ENCODE results near the gene RAB28.

Gene RAB28

GRCh38 chr4:13364172-13364571, 120.0 kb downstream of the RAB28 start:
- Histone ChIP-seq H3K36me3 (ENCODE audit: control insufficient read depth, insufficient read depth, low read length) (no peaks in the 10 kb centered on the region), H3K4me3 (ENCODE audit: low read depth, low read length) (no peak overlapping the region), H3K27me3 (ENCODE audit: control insufficient read depth, insufficient read depth, low read length) (no peaks in the 10 kb centered on the region), H3K9me3 (ENCODE audit: control insufficient read depth, insufficient read depth, low read length) (no peaks in the 10 kb centered on the region), H3K9ac (ENCODE audit: low read depth, low read length) (no peak overlapping the region), H3K4me1 (ENCODE audit: control insufficient read depth, insufficient read depth, low read length) (no peaks in the 10 kb centered on the region)

- no peaks in the 10 kb centered on the region for H3K4me1 ChIP-seq (ENCODE audit: control insufficient read depth, insufficient read depth, low read length)
- no peaks in the 10 kb centered on the region for H3K27me3 ChIP-seq (ENCODE audit: control insufficient read depth, insufficient read depth, low read length)
- H3K36me3 ChIP-seq (ENCODE audit: control insufficient read depth, insufficient read depth, low read length): no peaks in the 10 kb centered on the region
- no peaks in the 10 kb centered on the region for H3K9me3 ChIP-seq (ENCODE audit: control insufficient read depth, insufficient read depth, low read length)
- H3K4me3 ChIP-seq (ENCODE audit: low read depth, low read length): no peak overlapping the region
- H3K9ac ChIP-seq (ENCODE audit: low read depth, low read length): no peak overlapping the region
Measured at GRCh38 chr4:13359809-13360208, 124.3 kb downstream of the RAB28 start.

- no peaks in the 10 kb centered on the region for H3K4me1 ChIP-seq (ENCODE audit: control insufficient read depth, insufficient read depth, low read length)
- H3K36me3 ChIP-seq (ENCODE audit: control insufficient read depth, insufficient read depth, low read length): no peaks in the 10 kb centered on the region
- H3K9ac ChIP-seq (ENCODE audit: low read depth, low read length): no peak overlapping the region
- no peaks in the 10 kb centered on the region for H3K27me3 ChIP-seq (ENCODE audit: control insufficient read depth, insufficient read depth, low read length)
- H3K4me3 ChIP-seq (ENCODE audit: low read depth, low read length): no peak overlapping the region
- no peaks in the 10 kb centered on the region for H3K9me3 ChIP-seq (ENCODE audit: control insufficient read depth, insufficient read depth, low read length)
Measured at GRCh38 chr4:13355111-13355880, 128.8 kb downstream of the RAB28 start.

DNA sequence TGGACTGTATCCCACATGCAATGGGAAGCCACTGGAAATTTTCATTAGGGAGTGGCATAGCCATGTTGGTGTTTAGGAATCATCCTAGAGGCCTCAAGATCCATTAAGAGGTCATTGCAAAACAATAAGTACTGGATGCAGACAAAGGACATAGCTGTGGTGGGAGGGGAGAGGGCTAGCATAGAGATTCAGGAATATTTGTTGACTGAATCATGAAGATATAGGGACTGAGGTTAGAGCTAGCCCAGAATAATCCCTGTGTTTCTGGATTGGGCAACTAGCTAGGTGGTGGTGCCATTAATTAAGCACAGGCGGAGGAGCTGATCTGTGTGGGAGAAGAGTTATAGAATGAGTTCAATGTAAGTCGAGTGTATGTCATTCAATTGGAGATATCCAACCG, 135.0 kb downstream of the RAB28 start:
- Histone ChIP-seq H3K36me3 (ENCODE audit: control insufficient read depth, insufficient read depth, low read length) (no peaks in the 10 kb centered on the region), H3K9me3 (ENCODE audit: control insufficient read depth, insufficient read depth, low read length) (no peaks in the 10 kb centered on the region), H3K9ac (ENCODE audit: low read depth, low read length) (no peak overlapping the region), H3K4me1 (ENCODE audit: control insufficient read depth, insufficient read depth, low read length) (no peaks in the 10 kb centered on the region), H3K4me3 (ENCODE audit: low read depth, low read length) (no peak overlapping the region), H3K27me3 (ENCODE audit: control insufficient read depth, insufficient read depth, low read length) (no peaks in the 10 kb centered on the region)

DNA sequence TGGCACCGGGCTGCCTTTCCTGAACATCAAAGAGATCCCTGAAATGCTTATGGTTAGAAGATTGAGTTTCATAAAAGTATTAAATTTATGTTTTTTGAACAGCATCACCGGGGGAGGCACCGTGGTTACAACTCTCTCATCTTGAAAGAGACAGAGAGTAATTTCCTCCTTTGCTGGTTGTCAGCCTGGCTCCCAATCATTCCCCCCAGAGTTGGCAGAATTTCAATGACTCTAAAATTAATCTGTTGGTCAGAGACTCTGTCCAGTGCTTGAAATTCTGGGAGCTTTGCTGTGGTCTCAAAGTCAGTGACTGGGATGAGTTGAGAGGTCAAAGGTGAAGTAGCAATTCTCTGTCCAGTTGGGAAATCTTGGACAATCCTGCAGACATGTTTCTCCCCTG, 135.9 kb downstream of the RAB28 start:
- no peaks in the 10 kb centered on the region for H3K9me3 ChIP-seq (ENCODE audit: control insufficient read depth, insufficient read depth, low read length)
- H3K4me1 ChIP-seq (ENCODE audit: control insufficient read depth, insufficient read depth, low read length): no peaks in the 10 kb centered on the region
- no peak overlapping the region for H3K4me3 ChIP-seq (ENCODE audit: low read depth, low read length)
- no peaks in the 10 kb centered on the region for H3K36me3 ChIP-seq (ENCODE audit: control insufficient read depth, insufficient read depth, low read length)
- no peaks in the 10 kb centered on the region for H3K27me3 ChIP-seq (ENCODE audit: control insufficient read depth, insufficient read depth, low read length)
- H3K9ac ChIP-seq (ENCODE audit: low read depth, low read length): no peak overlapping the region

DNA sequence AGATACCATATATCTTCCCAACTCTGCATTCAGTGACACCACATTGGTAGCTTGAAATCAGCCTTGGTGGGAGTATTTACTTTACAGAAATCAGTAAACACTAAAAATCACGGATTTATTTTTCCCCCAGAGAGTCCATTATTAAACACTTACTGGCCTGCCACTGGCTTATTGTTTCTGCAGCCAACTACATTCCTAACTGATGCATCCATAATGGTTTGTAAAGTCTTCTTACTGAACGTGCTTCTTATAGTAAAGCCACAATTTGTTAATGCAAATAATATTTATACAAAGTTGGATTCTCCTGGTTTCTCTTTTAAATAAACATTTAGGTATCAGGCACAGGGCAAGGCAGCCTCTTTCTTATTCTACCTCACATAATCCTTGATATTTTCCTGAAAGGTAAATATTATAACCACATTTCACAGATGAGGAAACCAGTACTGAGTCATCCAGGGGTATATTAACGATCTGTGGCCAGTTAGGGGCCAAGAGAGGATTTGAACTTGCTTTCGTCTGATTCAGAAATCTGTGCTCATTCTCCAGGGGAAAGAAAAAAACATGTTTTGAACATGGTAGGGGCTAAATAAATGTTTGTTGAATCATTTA, 136.5 kb downstream of the RAB28 start:
- H3K36me3 ChIP-seq (ENCODE audit: control insufficient read depth, insufficient read depth, low read length): no peaks in the 10 kb centered on the region

DNA sequence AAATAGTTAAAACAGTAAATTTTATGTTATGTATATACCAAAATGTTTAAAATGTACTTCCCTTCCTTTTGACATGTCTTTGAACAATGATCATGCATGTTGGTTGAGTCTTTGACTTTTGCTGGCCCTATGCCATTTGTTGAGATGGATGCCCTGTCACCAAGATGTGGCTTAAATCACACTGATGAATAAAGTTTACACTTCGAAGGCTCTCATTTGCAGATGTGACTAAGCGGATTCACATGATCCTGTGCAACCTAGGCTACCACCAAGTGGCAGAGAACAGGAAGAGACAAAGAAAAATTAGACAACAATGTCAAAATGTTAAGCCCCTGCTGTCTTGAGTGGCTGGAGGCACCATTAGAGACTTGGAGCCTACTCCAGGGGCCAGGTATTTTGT, 139.9 kb downstream of the RAB28 start:
- no peak overlapping the region for H3K9ac ChIP-seq (ENCODE audit: low read depth, low read length)
- no peaks in the 10 kb centered on the region for H3K9me3 ChIP-seq (ENCODE audit: control insufficient read depth, insufficient read depth, low read length)
- no peaks in the 10 kb centered on the region for H3K4me1 ChIP-seq (ENCODE audit: control insufficient read depth, insufficient read depth, low read length)
- no peak overlapping the region for H3K4me3 ChIP-seq (ENCODE audit: low read depth, low read length)
- no peaks in the 10 kb centered on the region for H3K36me3 ChIP-seq (ENCODE audit: control insufficient read depth, insufficient read depth, low read length)
- H3K27me3 ChIP-seq (ENCODE audit: control insufficient read depth, insufficient read depth, low read length): no peaks in the 10 kb centered on the region

More for the DNA sequence above, 136.5 kb downstream of the RAB28 start:
- Histone ChIP-seq H3K9ac (ENCODE audit: low read depth, low read length) (no peak overlapping the region), H3K9me3 (ENCODE audit: control insufficient read depth, insufficient read depth, low read length) (no peaks in the 10 kb centered on the region), H3K4me1 (ENCODE audit: control insufficient read depth, insufficient read depth, low read length) (no peaks in the 10 kb centered on the region), H3K27me3 (ENCODE audit: control insufficient read depth, insufficient read depth, low read length) (no peaks in the 10 kb centered on the region), H3K4me3 (ENCODE audit: low read depth, low read length) (no peak overlapping the region)

DNA sequence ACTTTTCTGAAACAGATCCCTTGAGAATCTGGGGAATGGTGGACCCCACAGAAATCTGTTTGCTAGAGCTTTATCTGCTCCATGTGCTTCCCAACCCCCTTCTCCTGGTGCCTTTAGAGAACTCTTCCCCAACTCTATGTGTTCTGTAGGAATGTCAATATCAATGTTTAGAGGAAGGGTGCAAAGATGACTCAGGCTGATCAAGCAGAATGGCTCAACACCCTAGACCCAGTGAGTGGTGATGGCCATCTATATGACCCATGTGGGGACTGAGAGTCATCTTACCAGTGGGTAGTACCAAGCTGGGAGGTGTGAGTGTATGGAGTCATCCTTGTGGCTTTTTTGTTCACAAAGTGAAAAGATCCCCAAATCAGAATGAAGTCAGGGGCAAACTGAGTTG, 143.5 kb downstream of the RAB28 start:
- Histone ChIP-seq H3K4me3 (ENCODE audit: low read depth, low read length) (no peak overlapping the region), H3K9me3 (ENCODE audit: control insufficient read depth, insufficient read depth, low read length) (no peaks in the 10 kb centered on the region), H3K4me1 (ENCODE audit: control insufficient read depth, insufficient read depth, low read length) (no peaks in the 10 kb centered on the region), H3K27me3 (ENCODE audit: control insufficient read depth, insufficient read depth, low read length) (no peaks in the 10 kb centered on the region), H3K36me3 (ENCODE audit: control insufficient read depth, insufficient read depth, low read length) (no peaks in the 10 kb centered on the region), H3K9ac (ENCODE audit: low read depth, low read length) (no peak overlapping the region)

GRCh38 chr4:13331827-13332226, 152.3 kb downstream of the RAB28 start:
- Histone ChIP-seq H3K4me3 (ENCODE audit: low read depth, low read length) (no peak overlapping the region), H3K9me3 (ENCODE audit: control insufficient read depth, insufficient read depth, low read length) (no peaks in the 10 kb centered on the region), H3K9ac (ENCODE audit: low read depth, low read length) (no peak overlapping the region), H3K36me3 (ENCODE audit: control insufficient read depth, insufficient read depth, low read length) (no peaks in the 10 kb centered on the region), H3K4me1 (ENCODE audit: control insufficient read depth, insufficient read depth, low read length) (no peaks in the 10 kb centered on the region), H3K27me3 (ENCODE audit: control insufficient read depth, insufficient read depth, low read length) (no peaks in the 10 kb centered on the region)

DNA sequence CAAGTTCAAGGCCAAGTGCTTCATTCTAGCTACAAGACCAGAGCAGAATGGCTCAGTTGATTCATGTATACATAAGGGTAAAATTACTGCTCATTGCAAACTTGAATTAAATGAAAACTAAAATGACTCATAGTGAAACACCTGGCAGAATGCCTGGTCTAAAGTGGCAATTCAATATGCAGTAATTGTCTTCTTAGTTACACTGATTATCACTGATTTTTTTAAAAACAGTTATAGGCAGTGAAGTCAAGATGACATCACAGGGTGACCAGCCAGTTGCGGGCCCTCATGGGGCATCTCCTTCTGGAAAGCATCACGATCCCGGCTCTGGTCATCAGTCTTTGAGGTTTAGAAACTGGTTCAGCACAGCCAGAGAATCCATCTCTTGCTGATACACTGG, 154.2 kb downstream of the RAB28 start:
- Histone ChIP-seq H3K4me1 (ENCODE audit: control insufficient read depth, insufficient read depth, low read length) (no peaks in the 10 kb centered on the region), H3K4me3 (ENCODE audit: low read depth, low read length) (no peak overlapping the region), H3K9ac (ENCODE audit: low read depth, low read length) (no peak overlapping the region), H3K9me3 (ENCODE audit: control insufficient read depth, insufficient read depth, low read length) (no peaks in the 10 kb centered on the region), H3K36me3 (ENCODE audit: control insufficient read depth, insufficient read depth, low read length) (no peaks in the 10 kb centered on the region), H3K27me3 (ENCODE audit: control insufficient read depth, insufficient read depth, low read length) (no peaks in the 10 kb centered on the region)

DNA sequence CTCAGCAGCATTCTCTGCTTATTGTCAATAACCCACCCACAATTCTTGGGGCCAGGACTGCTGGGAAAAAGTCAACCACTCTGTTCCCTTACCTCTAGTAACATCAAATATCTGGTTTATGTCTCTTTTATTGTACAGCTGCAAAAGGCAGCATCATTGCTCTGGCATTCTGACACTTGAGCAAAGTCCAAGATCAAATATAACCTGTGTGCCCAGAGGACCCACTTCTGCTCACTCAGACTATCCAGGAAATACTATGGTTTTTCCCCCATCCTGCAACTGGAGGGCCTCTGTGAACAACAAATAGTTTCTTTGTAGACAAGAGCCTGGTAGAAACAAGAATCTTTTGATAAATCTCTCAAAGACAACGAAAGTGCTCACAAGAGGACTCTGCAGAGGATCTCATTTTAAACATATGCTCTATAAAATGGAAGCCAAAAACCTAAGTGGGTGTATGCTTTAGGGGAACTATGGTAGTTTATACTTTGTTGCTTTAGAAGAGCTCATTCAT, 154.7 kb downstream of the RAB28 start:
- Histone ChIP-seq H3K9ac (ENCODE audit: low read depth, low read length) (no peak overlapping the region), H3K4me1 (ENCODE audit: control insufficient read depth, insufficient read depth, low read length) (no peaks in the 10 kb centered on the region), H3K4me3 (ENCODE audit: low read depth, low read length) (no peak overlapping the region), H3K36me3 (ENCODE audit: control insufficient read depth, insufficient read depth, low read length) (no peaks in the 10 kb centered on the region), H3K27me3 (ENCODE audit: control insufficient read depth, insufficient read depth, low read length) (no peaks in the 10 kb centered on the region), H3K9me3 (ENCODE audit: control insufficient read depth, insufficient read depth, low read length) (no peaks in the 10 kb centered on the region)

DNA sequence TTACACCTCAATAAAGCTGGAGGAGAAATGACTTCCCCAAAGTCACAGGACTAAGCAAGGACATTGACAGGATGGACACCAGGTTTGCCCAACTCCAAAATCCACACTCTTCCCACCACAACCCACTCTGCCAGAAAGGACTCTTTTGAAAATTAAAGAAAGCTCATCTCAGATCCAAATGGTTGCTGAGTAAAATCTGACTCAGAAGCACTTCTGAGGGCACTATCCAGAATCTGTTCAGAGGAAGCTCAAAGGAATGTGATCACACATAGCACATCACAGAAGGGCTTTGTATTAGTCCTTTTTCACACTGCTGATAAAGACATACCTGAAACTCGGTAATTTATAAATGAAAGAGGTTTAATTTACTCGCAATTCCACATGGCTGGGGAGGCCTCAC, 155.5 kb downstream of the RAB28 start:
- Histone ChIP-seq H3K9me3 (ENCODE audit: control insufficient read depth, insufficient read depth, low read length) (no peaks in the 10 kb centered on the region), H3K4me3 (ENCODE audit: low read depth, low read length) (no peak overlapping the region), H3K36me3 (ENCODE audit: control insufficient read depth, insufficient read depth, low read length) (no peaks in the 10 kb centered on the region), H3K27me3 (ENCODE audit: control insufficient read depth, insufficient read depth, low read length) (no peaks in the 10 kb centered on the region), H3K9ac (ENCODE audit: low read depth, low read length) (no peak overlapping the region), H3K4me1 (ENCODE audit: control insufficient read depth, insufficient read depth, low read length) (peaks cover 5% of the 10 kb centered on the region)
